MM.1S (cell line): ENCODE results near the gene NTRK3.
"Not testable (repeated sequence)": the region's sequence is repeated elsewhere in the genome, so short reads cannot be mapped to it uniquely, and the experiment has no call there.

Experiments used
- DNase-seq: peaks from one replicate; pipeline ENCODE4 v3.0.0-alpha.2; 2015
- H2AFZ ChIP-seq: fragments of 300-600 bp; sonication (generic); 2 replicates; pipeline ENCODE4 v1.6.0; 2016; ENCODE audit warnings: antibody characterized with exemption, low read length
- H3F3A ChIP-seq: fragments of 300-600 bp; sonication (generic); 2 replicates; pipeline ENCODE4 v1.6.1; 2016; ENCODE audit warnings: mild to moderate bottlenecking, antibody characterized with exemption, low read length, moderate library complexity, mixed read lengths; ENCODE audit not compliant: insufficient read depth
- H3K27ac ChIP-seq: fragments of 300-600 bp; sonication (generic); 2 replicates; pipeline ENCODE4 v1.5.1; 2016; ENCODE audit warnings: mild to moderate bottlenecking, low read length
- H3K27me3 ChIP-seq: fragments of 300-600 bp; sonication (generic); replicated peaks from 2 replicates; pipeline ENCODE4 v1.6.0; 2016; ENCODE audit warnings: low read length; ENCODE audit not compliant: insufficient read depth
- H3K36me3 ChIP-seq: fragments of 300-600 bp; sonication (generic); replicated peaks from 2 replicates; pipeline ENCODE4 v1.6.1; 2016; ENCODE audit warnings: mild to moderate bottlenecking, low read length, mixed read lengths; ENCODE audit not compliant: insufficient read depth
- H3K4me1 ChIP-seq: fragments of 300-600 bp; sonication (generic); 2 replicates; pipeline ENCODE4 v1.6.1; 2016; ENCODE audit warnings: low read length, mixed read lengths
- H3K4me2 ChIP-seq: fragments of 300-600 bp; sonication (generic); 2 replicates; pipeline ENCODE4 v1.6.0; 2016; ENCODE audit warnings: low read depth, low read length
- H3K4me3 ChIP-seq: fragments of 300-600 bp; sonication (generic); 2 replicates; pipeline ENCODE4 v1.5.1; 2016; ENCODE audit warnings: low read length, mixed read lengths
- H3K79me2 ChIP-seq: fragments of 300-600 bp; sonication (generic); 2 replicates; pipeline ENCODE4 v1.6.1; 2016; ENCODE audit warnings: mixed run types, low read length, mixed read lengths
- H3K9ac ChIP-seq: fragments of 300-600 bp; sonication (generic); 2 replicates; pipeline ENCODE4 v1.6.1; 2016; ENCODE audit warnings: low read length, mixed read lengths
- H3K9me2 ChIP-seq: fragments of 300-600 bp; sonication (generic); replicated peaks from 2 replicates; pipeline ENCODE4 v1.6.1; 2016; ENCODE audit warnings: mild to moderate bottlenecking, low read length, mixed read lengths; ENCODE audit not compliant: insufficient read depth
- H3K9me3 ChIP-seq: fragments of 300-600 bp; sonication (generic); replicated peaks from 2 replicates; pipeline ENCODE4 v1.6.1; 2016; ENCODE audit warnings: mild to moderate bottlenecking, low read length, mixed read lengths; ENCODE audit not compliant: insufficient read depth
- H4K20me1 ChIP-seq: fragments of 300-600 bp; sonication (generic); 2 replicates; pipeline ENCODE4 v1.6.1; 2016; ENCODE audit warnings: mild to moderate bottlenecking, low read length, moderate library complexity, mixed read lengths; ENCODE audit not compliant: insufficient read depth
- EZH2 ChIP-seq: fragments of 300-600 bp; sonication (generic); optimal IDR thresholded peaks from 2 replicates; pipeline ENCODE3; 2017; ENCODE audit warnings: low read depth, mild to moderate bottlenecking, antibody characterized with exemption, low read length, mixed read lengths
- EZH2phosphoT487 ChIP-seq: fragments of 300-600 bp; sonication (generic); IDR thresholded peaks from 2 replicates; pipeline ENCODE4 v1.6.1; 2018; ENCODE audit warnings: antibody characterized with exemption, low read length
- TF ChIP-seq, protein P1 (sequence below): fragments of 300-600 bp; sonication (generic); IDR thresholded peaks from 2 replicates; pipeline ENCODE4 v1.5.1; 2016; ENCODE audit warnings: antibody characterized with exemption, low read length, mixed read lengths

Gene NTRK3

DNA sequence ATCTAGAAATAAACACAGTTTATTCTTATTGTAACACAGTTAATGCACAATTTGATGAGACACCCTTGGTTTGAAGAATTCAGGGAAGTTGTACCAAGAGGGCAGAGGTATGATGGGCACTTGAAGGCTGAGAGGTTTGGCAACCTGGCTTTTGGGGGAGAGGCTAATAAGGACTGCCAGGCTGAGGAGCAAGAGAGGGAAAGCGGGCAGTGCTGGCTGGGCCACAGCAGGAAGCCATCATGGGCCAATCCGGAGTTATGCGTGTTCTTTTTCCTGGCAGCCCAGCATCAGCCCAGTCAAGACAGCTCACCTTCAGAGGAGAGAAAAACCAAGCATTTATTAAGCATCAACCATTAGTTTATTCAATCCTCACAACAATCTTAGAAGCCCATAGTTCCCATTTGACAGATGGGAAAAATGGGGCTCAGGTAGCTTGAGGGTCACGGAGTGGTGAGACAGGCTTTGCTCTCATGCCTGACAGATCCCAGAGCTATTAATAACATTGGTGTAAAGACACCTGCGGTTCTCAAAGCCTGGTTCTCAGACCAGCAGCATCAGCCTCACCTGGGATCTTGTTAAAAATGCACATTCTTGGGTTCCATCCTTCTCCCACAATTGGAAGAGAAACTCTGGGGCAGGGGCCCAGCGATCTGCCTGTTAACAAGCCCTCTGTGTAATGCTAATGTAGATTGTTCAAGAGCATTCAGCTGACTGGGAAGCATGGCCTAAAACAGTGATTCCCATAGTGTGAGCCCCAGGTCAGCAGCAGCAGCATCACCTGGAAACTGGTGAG, 183.7 kb downstream of the NTRK3 start:
- H3K27ac ChIP-seq: no peak overlapping the region
- H3K4me3 ChIP-seq: no peak overlapping the region
- no peaks in the 10 kb centered on the region for H4K20me1 ChIP-seq
- no peak overlapping the region for H2AFZ ChIP-seq
- no peaks in the 10 kb centered on the region for H3K9me3 ChIP-seq
- H3K9me2 ChIP-seq: no peaks in the 10 kb centered on the region
- H3K79me2 ChIP-seq: no peaks in the 10 kb centered on the region
- no peak for DNase-seq
- no peak overlapping the region for H3K4me2 ChIP-seq
- no peaks in the 10 kb centered on the region for H3K27me3 ChIP-seq
- H3K4me1 ChIP-seq: no peaks in the 10 kb centered on the region
- no peak for TF ChIP-seq EZH2phosphoT487
- TF ChIP-seq, protein P1, sequence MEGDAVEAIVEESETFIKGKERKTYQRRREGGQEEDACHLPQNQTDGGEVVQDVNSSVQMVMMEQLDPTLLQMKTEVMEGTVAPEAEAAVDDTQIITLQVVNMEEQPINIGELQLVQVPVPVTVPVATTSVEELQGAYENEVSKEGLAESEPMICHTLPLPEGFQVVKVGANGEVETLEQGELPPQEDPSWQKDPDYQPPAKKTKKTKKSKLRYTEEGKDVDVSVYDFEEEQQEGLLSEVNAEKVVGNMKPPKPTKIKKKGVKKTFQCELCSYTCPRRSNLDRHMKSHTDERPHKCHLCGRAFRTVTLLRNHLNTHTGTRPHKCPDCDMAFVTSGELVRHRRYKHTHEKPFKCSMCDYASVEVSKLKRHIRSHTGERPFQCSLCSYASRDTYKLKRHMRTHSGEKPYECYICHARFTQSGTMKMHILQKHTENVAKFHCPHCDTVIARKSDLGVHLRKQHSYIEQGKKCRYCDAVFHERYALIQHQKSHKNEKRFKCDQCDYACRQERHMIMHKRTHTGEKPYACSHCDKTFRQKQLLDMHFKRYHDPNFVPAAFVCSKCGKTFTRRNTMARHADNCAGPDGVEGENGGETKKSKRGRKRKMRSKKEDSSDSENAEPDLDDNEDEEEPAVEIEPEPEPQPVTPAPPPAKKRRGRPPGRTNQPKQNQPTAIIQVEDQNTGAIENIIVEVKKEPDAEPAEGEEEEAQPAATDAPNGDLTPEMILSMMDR: no peak
- no peak for TF ChIP-seq EZH2
- H3K9ac ChIP-seq: no peak overlapping the region
- no peaks in the 10 kb centered on the region for H3K36me3 ChIP-seq
- H3F3A ChIP-seq: no peaks in the 10 kb centered on the region

DNA sequence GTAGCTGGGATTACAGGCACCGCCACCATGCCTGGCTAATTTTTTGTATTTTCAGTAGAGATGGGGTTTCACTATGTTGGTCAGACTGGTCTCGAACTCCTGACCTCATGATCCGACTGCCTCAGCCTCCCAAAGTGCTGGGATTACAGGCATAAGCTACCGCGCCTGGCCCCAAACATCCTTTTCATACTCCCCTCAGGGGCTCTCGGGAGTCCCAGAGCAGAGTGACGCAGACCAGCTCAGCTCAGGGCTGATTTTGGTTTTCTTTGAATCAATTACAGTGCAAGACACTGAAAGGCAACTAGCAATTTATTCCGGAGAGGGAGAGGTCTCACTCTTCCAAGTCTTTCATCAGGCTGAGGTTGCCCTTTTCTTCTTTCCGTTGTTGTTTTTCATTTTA, 184.4 kb downstream of the NTRK3 start:
- H3F3A ChIP-seq, H3K27ac ChIP-seq, H3K4me3 ChIP-seq, H4K20me1 ChIP-seq, H3K79me2 ChIP-seq, H3K27me3 ChIP-seq, H3K4me1 ChIP-seq, H3K4me2 ChIP-seq, H3K9me2 ChIP-seq, H3K36me3 ChIP-seq, H3K9me3 ChIP-seq, DNase-seq, H3K9ac ChIP-seq, H2AFZ ChIP-seq: not testable (repeated sequence)

DNA sequence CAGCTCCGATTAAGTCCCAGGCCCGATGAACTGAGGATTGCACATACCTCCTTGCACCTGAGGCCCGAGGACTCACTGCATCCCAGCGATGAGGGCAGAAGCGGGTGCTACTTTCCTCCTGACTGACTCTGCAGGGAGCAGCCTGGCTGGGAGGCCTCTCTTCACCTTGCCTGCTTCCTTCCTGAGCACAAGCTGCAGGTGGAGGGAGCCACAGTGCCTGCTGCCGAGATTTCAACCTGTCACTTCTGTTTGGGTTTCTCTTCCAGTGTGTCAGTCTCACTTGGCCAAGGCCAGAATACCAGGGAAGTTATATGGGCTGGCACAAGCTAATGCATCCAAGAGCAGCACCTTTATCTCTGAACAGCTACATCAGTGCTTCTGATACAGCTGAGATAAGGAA, 185.4 kb downstream of the NTRK3 start:
- Histone ChIP-seq H3K36me3 (no peaks in the 10 kb centered on the region), H3K9ac (no peak overlapping the region), H3K4me2 (no peak overlapping the region), H3K9me2 (no peaks in the 10 kb centered on the region), H3K4me3 (no peak overlapping the region), H3K27ac (no peak overlapping the region), H3K27me3 (no peaks in the 10 kb centered on the region), H3K4me1 (no peaks in the 10 kb centered on the region), H3K79me2 (no peaks in the 10 kb centered on the region), H4K20me1 (no peaks in the 10 kb centered on the region), H3K9me3 (no peaks in the 10 kb centered on the region), H2AFZ (no peak overlapping the region), H3F3A (no peaks in the 10 kb centered on the region)
- DNase-seq: no peak
- TF ChIP-seq, protein P1: no peak; the same call in 1 of the 2 replicates
- TF ChIP-seq EZH2phosphoT487: no peak
- TF ChIP-seq EZH2: no peak

DNA sequence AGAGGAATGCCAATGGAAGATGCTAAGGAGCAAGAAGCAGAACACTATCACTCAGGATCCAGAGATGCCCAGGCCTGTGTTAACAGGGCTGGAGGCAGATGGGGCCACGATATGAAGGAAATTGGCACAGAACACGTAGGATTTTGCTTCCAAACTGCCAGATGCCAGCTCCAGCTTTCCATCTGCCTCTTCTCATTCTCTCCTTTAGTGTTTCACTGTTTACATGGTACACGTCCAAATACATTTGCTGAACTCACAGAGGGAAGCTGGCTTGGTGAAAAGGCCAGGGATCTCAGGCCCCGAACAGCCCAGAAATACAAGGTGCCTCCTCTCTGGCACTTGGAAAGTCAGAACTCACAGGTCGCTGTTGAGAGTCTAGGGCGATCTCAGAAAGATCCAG, 187.0 kb downstream of the NTRK3 start:
- H4K20me1 ChIP-seq: no peaks in the 10 kb centered on the region
- no peak overlapping the region for H3K4me2 ChIP-seq
- no peaks in the 10 kb centered on the region for H3K79me2 ChIP-seq
- no peak for TF ChIP-seq EZH2
- no peaks in the 10 kb centered on the region for H3K9me2 ChIP-seq
- no peaks in the 10 kb centered on the region for H3K9me3 ChIP-seq
- H3K36me3 ChIP-seq: no peaks in the 10 kb centered on the region
- H3K4me1 ChIP-seq: no peaks in the 10 kb centered on the region
- H3K9ac ChIP-seq: no peak overlapping the region
- no peaks in the 10 kb centered on the region for H3F3A ChIP-seq
- no peaks in the 10 kb centered on the region for H3K27me3 ChIP-seq
- no peak for DNase-seq
- H3K27ac ChIP-seq: no peak overlapping the region
- H3K4me3 ChIP-seq: no peak overlapping the region
- no peak overlapping the region for H2AFZ ChIP-seq
